ENCODE data around the gene UGDH.

The UGDH gene

DNA sequence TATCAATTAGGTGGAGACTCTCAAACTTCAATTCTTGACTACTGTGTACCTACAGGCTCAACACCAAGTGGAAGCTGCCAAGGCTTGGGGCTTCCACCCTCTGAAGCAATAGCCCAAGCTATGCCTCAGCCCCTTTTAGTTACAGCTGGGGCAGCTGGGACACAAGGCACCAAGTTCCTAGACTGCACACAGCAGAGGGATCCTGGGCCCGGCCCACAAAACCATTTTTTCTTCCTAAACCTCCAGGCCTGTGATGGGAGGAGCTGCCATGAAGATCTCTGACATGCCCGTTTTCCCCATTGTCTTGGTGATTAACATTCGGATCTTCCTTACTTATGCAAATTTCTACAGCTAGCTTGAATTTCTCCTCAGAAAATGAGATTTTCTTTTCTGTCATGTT lies 3.4 kb upstream of the UGDH start:
- no peak for TF ChIP-seq CTCF (IDR thresholded peaks at IDR 0.05; ENCODE audit: control insufficient read depth, extremely low read depth, insufficient read depth)
- DNase-seq (ENCODE audit: low read depth): no peak
- no peak overlapping the region for H3K4me3 ChIP-seq (ENCODE audit: low read depth, low read length)

DNA sequence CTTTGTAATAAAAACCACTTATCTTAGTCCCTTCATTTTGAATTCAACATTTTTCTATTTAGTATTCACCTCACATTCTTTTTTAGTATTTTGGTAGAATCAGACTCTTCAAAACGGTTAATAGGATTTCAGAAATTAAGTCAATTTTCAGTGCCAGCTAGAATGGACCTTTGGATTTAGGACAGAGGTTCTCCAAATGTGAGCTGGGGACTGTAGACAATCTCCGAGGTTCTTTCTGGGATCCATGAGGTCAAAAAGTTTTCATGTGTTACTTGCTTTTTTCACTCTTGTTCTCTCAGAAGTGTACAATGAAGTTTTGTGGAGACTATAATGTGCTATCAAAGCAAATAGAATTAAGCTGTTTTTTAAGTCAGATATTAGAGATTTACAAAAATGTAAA lies 2.3 kb upstream of the UGDH start:
- no peak for DNase-seq (ENCODE audit: low read depth)
- no peak for TF ChIP-seq CTCF (IDR thresholded peaks at IDR 0.05; ENCODE audit: control insufficient read depth, extremely low read depth, insufficient read depth)
- no peak overlapping the region for H3K4me3 ChIP-seq (ENCODE audit: low read depth, low read length)

DNA sequence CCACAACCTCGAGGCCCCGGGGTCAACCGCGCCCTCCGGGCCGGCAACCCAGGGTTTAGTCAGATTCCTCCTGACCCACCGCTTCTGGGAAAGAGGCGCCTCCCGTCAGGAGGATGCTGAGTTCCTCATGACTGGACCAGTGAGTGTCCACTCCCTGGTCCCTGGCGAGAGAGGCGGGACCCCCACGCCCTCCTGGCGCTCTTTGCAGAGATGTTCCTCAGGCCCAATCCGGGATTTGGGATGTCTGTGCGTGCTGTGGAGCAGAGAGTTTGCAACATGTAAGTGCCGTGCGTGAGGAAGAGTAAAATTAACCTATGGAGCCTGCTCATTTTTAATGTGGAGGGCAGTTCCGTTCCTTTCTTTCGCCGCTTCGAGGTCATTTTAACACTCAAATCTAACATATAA lies 824 bp upstream of the UGDH start:
- TF ChIP-seq CTCF (IDR thresholded peaks at IDR 0.05; ENCODE audit: control insufficient read depth, extremely low read depth, insufficient read depth): no peak
- DNase-seq (ENCODE audit: low read depth): no peak
- peak overlapping the region; percentile 86 for H3K4me3 ChIP-seq (ENCODE audit: low read depth, low read length)

DNA sequence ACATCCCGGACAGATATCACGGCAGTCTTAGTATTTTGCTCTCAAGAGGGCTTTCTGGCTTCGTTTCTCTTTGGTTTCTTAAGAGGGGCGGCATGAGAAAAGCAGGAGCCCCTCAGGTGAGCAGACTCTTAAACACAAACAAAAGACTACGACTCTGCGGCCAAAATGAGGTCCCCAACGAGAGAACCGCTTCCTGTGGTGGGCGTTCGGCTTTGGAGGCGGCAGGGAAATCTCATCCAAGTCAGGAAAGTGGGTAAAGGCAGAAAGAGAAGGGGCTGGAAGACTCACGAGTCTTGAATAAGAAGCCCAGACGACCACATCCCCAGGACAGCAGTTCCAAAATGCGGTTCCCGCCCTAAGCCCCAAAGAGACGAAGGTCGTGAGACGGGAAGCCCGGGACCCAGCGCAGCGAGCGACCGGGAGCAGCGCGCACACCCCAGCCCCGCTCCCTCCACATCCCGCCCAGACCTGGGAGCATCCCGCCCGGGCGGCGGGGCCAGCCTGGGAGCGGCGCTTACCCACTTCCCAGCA lies 409 bp downstream of the UGDH start:
- DNase-seq (ENCODE audit: low read depth): no peak
- peak overlapping the region; percentile 86 for H3K4me3 ChIP-seq (ENCODE audit: low read depth, low read length)
- TF ChIP-seq CTCF (IDR thresholded peaks at IDR 0.05; ENCODE audit: control insufficient read depth, extremely low read depth, insufficient read depth): no peak

DNA sequence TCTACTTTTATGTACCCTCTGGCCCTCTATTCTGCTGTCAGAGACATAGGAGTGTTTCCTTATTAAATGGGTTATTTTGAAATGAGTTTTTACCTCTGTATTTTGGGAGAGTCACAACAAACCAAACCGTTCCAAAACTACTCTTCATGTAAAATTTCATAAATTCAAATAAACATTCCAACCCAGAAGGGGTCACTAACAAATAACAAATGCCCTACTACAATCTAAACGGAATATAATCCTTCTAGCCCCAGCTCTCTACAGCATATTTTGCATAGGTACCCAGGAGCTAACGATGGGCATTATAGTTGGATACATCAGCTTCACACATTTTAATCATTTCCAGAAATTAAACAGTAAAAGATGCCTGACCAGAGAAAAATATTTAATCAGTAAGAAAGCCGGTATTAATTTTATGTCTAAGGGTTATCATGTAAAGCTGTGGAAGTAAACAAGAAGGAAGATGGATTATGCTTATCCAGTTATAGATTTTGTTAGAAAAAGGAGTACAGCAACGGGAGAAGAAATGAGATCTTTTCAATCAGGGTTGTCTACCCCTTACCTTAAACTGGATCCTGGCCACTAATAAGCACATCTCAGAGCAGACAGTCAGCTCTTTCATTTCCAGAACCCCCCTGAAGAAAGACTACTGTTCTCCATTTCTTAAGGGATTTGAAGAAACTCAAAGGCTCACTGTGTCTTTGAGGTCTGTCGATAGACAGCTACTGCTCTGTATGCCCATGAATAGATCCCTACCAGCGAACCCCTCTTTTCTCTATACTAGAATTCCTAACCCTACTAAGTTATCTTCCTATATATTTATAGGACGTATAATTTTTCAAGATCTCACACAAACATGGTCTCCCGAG lies 1.2 kb downstream of the UGDH start:
- DNase-seq (ENCODE audit: low read depth): no peak
- H3K4me3 ChIP-seq (ENCODE audit: low read depth, low read length): peak overlapping the region; percentile 86
- TF ChIP-seq CTCF (IDR thresholded peaks at IDR 0.05; ENCODE audit: control insufficient read depth, extremely low read depth, insufficient read depth): no peak

DNA sequence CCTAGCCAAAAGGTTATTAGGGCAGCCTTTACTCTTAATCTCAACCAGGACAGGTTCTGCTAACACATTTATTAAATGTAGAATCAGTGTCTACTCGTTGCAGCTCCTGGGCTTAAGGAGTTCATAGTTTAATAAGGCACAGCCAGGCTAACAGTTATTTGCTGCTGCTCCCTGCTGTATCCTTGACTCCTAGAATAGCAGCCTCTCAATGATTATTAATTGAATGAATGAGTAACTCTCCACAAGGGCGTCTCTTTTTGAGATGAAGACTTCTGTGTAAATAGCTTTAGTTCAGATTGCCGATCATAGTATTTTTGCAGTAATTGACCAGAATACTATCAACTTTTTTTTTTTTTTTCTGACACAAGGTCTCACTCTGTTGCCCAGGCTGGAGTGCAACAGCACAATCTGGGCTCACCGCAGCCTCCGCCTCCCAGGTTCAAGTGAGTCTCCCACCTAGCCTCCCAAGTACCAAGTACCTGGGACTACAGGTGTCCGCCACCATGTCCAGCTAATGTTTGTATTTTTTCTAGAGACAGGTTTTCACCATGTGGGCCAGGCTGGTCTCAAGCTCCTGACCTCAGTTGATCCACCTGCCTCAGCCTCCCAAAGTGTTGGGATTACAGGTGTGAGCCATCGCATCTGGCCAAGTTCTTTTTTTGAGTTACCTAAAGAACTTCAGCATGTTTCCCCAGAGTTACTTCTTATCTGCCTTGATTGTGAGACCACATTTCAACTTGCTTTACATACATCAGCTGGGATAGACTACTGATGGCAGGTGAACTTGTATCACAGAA lies 2.9 kb downstream of the UGDH start:
- no peak for DNase-seq (ENCODE audit: low read depth)
- H3K4me3 ChIP-seq (ENCODE audit: low read depth, low read length): no peak overlapping the region
- TF ChIP-seq CTCF (IDR thresholded peaks at IDR 0.05; ENCODE audit: control insufficient read depth, extremely low read depth, insufficient read depth): no peak

Data from LNCaP clone FGC (cell line).